Limb (tissue), 2 donors: ENCODE results near the gene USP50.
"Not testable (repeated sequence)": the region's sequence is repeated elsewhere in the genome, so short reads cannot be mapped to it uniquely, and the experiment has no call there.

Experiments
- DNase-seq, 2 donors: peaks; one replicate each; pipeline ENCODE4 v3.0.0-alpha.2; 2016; ENCODE audit errors: extremely low spot score in 2 of 2

Gene USP50

GRCh38 chr15:50546566-50546965, at the start of gene USP50:
TSS of gene USP50 (minus strand) at chr15:50546666. CDS start at chr15:50546525, 141 bp downstream.
- DNase-seq: no peak

- no peak for DNase-seq
Measured at GRCh38 chr15:50594311-50594710, 47.8 kb upstream of the USP50 start.

- DNase-seq: no peak
Measured at GRCh38 chr15:50593761-50594160, 47.3 kb upstream of the USP50 start.

DNA sequence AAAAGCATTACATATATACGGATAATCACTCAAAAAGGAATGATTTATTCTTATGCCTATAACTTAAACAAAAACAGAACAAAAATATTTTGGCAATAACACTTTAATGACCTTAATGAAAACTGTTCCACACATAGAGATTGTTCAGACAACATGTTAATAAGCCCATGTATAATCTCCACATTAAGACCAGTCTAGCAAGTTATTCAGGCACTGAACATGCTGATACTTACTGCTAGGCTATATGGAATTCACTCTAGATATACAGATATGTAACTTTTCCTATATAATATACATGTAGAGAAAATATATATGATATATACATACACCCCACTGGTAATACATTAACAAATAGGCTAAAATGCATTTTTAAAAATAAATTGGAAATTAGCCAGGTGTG, 43.8 kb upstream of the USP50 start:
- DNase-seq: no peak

DNA sequence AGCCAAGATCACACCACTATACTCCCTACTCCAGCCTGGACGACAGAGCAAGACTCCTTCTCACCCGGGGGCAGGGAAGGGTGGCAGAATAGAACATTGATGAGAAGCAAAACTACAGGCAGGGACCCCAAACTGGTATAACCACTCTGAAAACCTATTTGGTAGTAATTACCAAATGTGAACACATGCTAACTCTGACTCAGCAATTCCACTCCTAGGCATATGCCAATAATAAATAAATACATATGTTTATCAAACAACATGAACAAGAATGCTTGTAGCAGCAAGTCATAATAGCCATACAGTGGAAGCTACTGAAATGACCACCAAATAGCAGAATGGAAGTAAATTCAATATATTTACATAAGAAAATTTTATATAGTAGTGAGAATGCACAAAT, 31.0 kb upstream of the USP50 start:
- no peak for DNase-seq

GRCh38 chr15:50576166-50576565, 29.7 kb upstream of the USP50 start:
- DNase-seq: no peak

- not testable (repeated sequence) for DNase-seq
Measured at GRCh38 chr15:50573842-50574241, 27.4 kb upstream of the USP50 start.

DNA sequence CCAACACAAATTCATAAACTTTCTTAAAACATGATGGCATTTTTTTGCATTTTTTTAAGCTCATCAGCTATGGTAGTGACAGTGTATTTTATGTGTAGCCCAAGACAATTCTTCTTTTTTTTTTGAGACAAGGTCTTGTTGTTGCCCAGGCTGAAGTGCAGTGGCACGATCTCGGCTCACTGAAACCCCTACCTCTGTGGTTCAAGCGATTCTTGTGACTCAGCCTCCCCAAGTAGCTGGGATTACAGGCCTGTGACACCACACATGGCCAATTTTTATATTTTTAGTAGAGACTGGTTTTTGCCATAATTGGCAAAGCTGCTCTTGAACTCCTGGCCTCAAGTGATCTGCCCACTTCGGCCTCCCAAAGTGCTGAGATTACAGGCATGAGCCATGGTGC, 17.3 kb upstream of the USP50 start:
- DNase-seq: no peak

GRCh38 chr15:50562735-50563640, 16.5 kb upstream of the USP50 start:
- DNase-seq: no peak

- DNase-seq: no peak
Measured at GRCh38 chr15:50558012-50558411, 11.5 kb upstream of the USP50 start.

- no peak for DNase-seq
Measured at GRCh38 chr15:50556642-50557371, 10.3 kb upstream of the USP50 start.

DNA sequence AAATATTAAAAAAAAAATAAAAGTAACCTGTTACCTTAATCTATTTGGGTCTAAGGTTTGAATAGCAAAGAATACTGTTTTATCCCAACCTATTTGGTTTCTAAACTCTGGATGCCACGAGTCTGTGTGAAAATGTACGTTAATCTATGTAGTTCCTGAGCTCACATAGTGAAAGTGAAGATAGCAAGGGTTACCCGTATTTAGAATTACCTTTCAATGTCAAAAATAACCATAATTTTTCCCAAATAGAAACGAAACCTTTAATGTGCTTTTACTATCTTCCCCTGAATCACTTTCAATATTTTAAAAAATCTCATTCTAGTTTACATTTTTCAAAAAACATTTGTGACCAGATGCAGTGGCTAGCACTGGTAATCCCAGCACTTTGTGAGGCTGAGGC, 5.8 kb upstream of the USP50 start:
- no peak for DNase-seq

DNA sequence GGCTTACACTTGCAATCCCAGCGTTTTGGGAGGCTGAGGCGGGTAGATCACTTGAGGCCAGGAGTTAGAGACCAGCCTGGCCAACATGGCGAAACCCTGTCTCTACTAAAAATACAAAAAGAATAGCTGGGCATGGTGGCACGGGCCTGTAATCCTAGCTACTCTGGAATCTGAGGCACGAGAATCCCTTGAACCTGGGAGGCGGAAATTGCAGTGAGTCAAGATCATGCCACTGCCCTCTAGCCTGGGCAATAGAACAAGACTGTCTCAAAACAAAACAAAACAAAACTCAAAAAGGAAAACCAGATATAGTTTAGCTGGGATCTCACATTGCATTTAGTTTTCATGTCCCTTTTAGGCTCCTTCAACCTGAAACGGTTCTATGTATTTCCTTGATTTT, 2.9 kb upstream of the USP50 start:
- DNase-seq: no peak

- DNase-seq: no peak
Measured at GRCh38 chr15:50544368-50544767, 2.1 kb downstream of the USP50 start.

DNA sequence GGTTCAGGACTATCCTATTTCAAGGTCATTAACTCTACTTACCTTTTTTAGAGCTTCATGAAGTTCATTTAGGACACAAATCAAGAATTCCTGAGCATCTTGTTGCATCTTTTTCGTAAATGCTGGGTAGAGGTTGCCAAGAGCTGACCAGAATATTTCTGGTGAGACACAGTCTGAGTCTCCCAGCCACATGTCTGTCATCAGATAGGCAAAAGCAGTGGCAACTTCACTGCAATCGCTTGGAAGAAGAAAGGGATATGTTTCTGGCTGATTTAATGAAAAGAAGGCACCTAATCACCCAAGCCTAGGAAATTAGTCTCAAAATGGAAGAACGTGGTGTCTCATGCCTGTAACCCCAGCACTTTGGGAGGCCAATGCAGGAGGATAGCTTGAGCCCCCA, 2.9 kb downstream of the USP50 start:
- DNase-seq: no peak

GRCh38 chr15:50542887-50543210, 3.6 kb downstream of the USP50 start:
- no peak for DNase-seq

DNA sequence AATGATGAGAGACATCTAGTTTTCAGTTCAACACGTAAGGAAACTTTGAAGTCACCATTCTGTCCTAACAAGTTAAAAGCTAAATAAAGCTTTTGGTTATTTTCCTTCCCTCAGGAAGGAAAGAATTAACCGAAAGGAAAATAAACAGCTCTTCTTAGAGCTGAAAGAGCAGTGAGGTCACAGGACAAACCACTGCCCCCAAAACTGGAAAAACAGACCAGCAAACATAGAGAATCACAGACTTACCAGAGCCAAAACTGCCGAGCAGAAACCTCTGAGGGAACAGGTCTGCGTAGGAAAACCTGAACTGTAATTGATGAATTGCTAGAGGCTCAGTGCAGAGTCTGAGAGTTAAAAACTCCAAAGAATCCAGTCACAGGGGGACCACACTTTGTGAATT, 14.7 kb downstream of the USP50 start:
- DNase-seq: no peak

GRCh38 chr15:50531163-50531562, 15.3 kb downstream of the USP50 start:
- no peak for DNase-seq

DNA sequence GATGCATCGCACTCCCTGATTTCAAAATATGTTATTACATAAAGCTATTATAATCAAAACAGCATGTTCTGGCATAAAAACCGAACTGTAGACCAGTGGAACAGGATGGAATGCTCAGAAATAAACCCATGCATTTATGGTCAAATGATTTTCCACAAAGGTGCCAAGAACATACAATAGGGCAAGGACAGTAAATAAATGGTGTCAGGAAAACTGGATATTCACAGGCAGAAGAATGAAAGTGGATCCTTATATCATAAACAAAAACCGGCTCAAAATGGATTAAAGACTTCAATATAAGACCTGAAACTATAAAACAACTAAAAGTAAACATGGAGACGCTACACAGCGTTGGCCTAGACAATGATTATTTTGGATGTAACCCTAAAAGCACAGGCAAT, 22.6 kb downstream of the USP50 start:
- no peak for DNase-seq

GRCh38 chr15:50519740-50520425, 26.6 kb downstream of the USP50 start:
- DNase-seq: no peak

GRCh38 chr15:50513001-50513400, 33.5 kb downstream of the USP50 start:
- no peak for DNase-seq

GRCh38 chr15:50506121-50506520, 40.3 kb downstream of the USP50 start:
- DNase-seq: no peak
